K562 (cell line): ENCODE results near the gene PDE8A. TPM values are rescaled to one million over a fixed set of nuclear protein-coding genes. Genes with fewer than 3 reads are reported as not detected.

Experiments used
- BRD9 ChIP-seq: fragments of 450-650 bp; IDR thresholded peaks from 2 replicates; pipeline ENCODE4 v1.6.1; 2018; ENCODE audit warnings: low read depth; ENCODE audit not compliant: partially characterized antibody
- CHCHD3 ChIP-seq: fragments of 250-450 bp; sonication (Bioruptor Pico); IDR thresholded peaks from 2 replicates; pipeline ENCODE4 v2.1.2; 2022; ENCODE audit warnings: mild to moderate bottlenecking
- DPF2 ChIP-seq: fragments of 450-650 bp; IDR thresholded peaks from 2 replicates; pipeline ENCODE4 v1.6.1; 2016
- EHMT2 ChIP-seq: fragments of 450-650 bp; IDR thresholded peaks from 2 replicates; pipeline ENCODE4 v1.6.1; 2018; ENCODE audit warnings: antibody characterized with exemption
- ERF ChIP-seq: fragments of 450-650 bp; formaldehyde crosslinking; IDR thresholded peaks from 2 replicates; pipeline ENCODE4 v1.4.0; 2020; ENCODE audit warnings: mild to moderate bottlenecking, mixed read lengths
- GATAD2A ChIP-seq: fragments of 450-650 bp; IDR thresholded peaks from 2 replicates; pipeline ENCODE4 v1.6.1; 2017
- HDAC2 ChIP-seq: fragments of 450-650 bp; IDR thresholded peaks from 2 replicates; pipeline ENCODE4 v1.6.1; 2016; ENCODE audit warnings: mild to moderate bottlenecking
- HDAC3 ChIP-seq: fragments of 450-650 bp; IDR thresholded peaks from 2 replicates; pipeline ENCODE4 v1.6.1; 2018; ENCODE audit warnings: borderline replicate concordance, mild to moderate bottlenecking, moderate library complexity; ENCODE audit not compliant: partially characterized antibody
- KDM2B ChIP-seq: fragments of 250-450 bp; sonication (Bioruptor Pico); IDR thresholded peaks from 2 replicates; pipeline ENCODE4 v1.8.0; 2021; ENCODE audit warnings: mild to moderate bottlenecking, moderate library complexity
- L3MBTL2 ChIP-seq: fragments of 450-650 bp; IDR thresholded peaks from 2 replicates; pipeline ENCODE4 v1.6.1; 2016; ENCODE audit warnings: mild to moderate bottlenecking, moderate library complexity
- MXI1 ChIP-seq: IDR thresholded peaks from 2 replicates; pipeline ENCODE4 v1.6.1; 2011; ENCODE audit warnings: low read depth, mild to moderate bottlenecking, improper control_type of control experiment, low read length
- MYNN ChIP-seq, 2 experiments: sonication (generic); formaldehyde crosslinking in 1 of 2; IDR thresholded peaks; 2 replicates each; pipeline versions ENCODE4 v1.5.0 to v1.6.1; 2016 to 2020; ENCODE audit warnings: antibody characterized with exemption in 1 of 2, missing genetic modification reagents in 1 of 2
- PHF8 ChIP-seq: fragments of 200-600 bp; sonication (generic); IDR thresholded peaks from 2 replicates; pipeline ENCODE4 v1.6.1; 2012; ENCODE audit warnings: mixed run types, mild to moderate bottlenecking, inconsistent platforms, low read length, moderate library complexity, borderline replicate concordance
- RBBP5 ChIP-seq: fragments of 200-600 bp; sonication (generic); IDR thresholded peaks from 2 replicates; pipeline ENCODE4 v1.6.1; 2012; ENCODE audit warnings: borderline replicate concordance, mild to moderate bottlenecking, low read length, control low read depth, inconsistent platforms; ENCODE audit not compliant: insufficient read depth, poor library complexity, severe bottlenecking
- RBM15 ChIP-seq: fragments of 200-400 bp; formaldehyde crosslinking; IDR thresholded peaks from 2 replicates; pipeline ENCODE4 v1.6.1; 2018; ENCODE audit warnings: mild to moderate bottlenecking, low read length, moderate library complexity; ENCODE audit not compliant: insufficient read depth
- TAF1 ChIP-seq: IDR thresholded peaks from 2 replicates; pipeline ENCODE4 v1.6.1; 2011; ENCODE audit warnings: mild to moderate bottlenecking, low read length, moderate library complexity; ENCODE audit not compliant: insufficient read depth, control insufficient read depth, severe bottlenecking; ENCODE audit errors: extremely low read depth
- TARDBP ChIP-seq: fragments of 450-650 bp; IDR thresholded peaks from 2 replicates; pipeline ENCODE4 v1.6.1; 2016
- TCFL5 ChIP-seq: fragments of 250-450 bp; sonication (Bioruptor Pico); conservative IDR thresholded peaks from 2 replicates; pipeline ENCODE4 v1.6.1; 2021; ENCODE audit warnings: mild to moderate bottlenecking, moderate library complexity, matching md5 sums
- TEAD4 ChIP-seq, 2 experiments: sonication (generic) in 1 of 2; formaldehyde crosslinking in 1 of 2; IDR thresholded peaks; 2 replicates each; pipeline versions ENCODE4 v1.6.1 to v1.8.0; 2012 to 2022; ENCODE audit warnings: borderline replicate concordance in 1 of 2, inconsistent platforms in 1 of 2, low read length in 1 of 2, mild to moderate bottlenecking in 1 of 2, missing genetic modification reagents in 1 of 2
- U2AF1 ChIP-seq: fragments of 200-400 bp; formaldehyde crosslinking; optimal IDR thresholded peaks from 2 replicates; pipeline ENCODE3; 2017; ENCODE audit warnings: mild to moderate bottlenecking, low read depth, low read length, moderate library complexity
- ZC3H4 ChIP-seq: sonication (generic); formaldehyde crosslinking; IDR thresholded peaks from 2 replicates; pipeline ENCODE4 v1.9.0; 2021; ENCODE audit warnings: missing genetic modification reagents, borderline replicate concordance
- ZNF561 ChIP-seq: fragments of 450-650 bp; formaldehyde crosslinking; conservative IDR thresholded peaks from 2 replicates; pipeline ENCODE4 v1.4.0; 2020; ENCODE audit warnings: mild to moderate bottlenecking, moderate library complexity
- ZNF707 ChIP-seq: fragments of 250-450 bp; sonication (Bioruptor Pico); conservative IDR thresholded peaks from 2 replicates; pipeline ENCODE4 v1.8.0; 2022; ENCODE audit warnings: inconsistent platforms, mild to moderate bottlenecking, moderate library complexity
- polyA plus RNA-seq, 8 experiments: library from polyadenylated mRNA; depleted of rRNA in 4 of 8; stranded (reverse) in 5 of 8; unstranded in 3 of 8; fragments of >200 nt; fragmentation: Nextera tagmentation in 2 of 8; fragmentation: Illumina TruSeq in 1 of 8; extraction: Ambion mirVana in 2 of 8; extraction: Trizol in 1 of 8; gene quantifications; 2 replicates each; pipeline versions ENCODE4 v1.2.1 to v1.2.3, GENCODE V29; 2011 to 2014; ENCODE audit warnings: inconsistent platforms in 1 of 8, missing spikeins in 1 of 8
- total RNA-seq, 7 experiments: library from RNA; depleted of rRNA in 6 of 7; stranded (reverse); fragments of >200 nt in 6 of 7; fragmentation: Illumina TruSeq in 2 of 7; extraction: Trizol in 2 of 7; gene quantifications; 2 replicates each; pipeline versions ENCODE4 v1.2.1 to v1.2.3, GENCODE V29; 2011 to 2021; ENCODE audit warnings: low replicate concordance in 1 of 7
- TF ChIP-seq, protein P1 (sequence below): fragments of 450-650 bp; formaldehyde crosslinking; IDR thresholded peaks from 2 replicates; pipeline ENCODE4 v1.4.0; 2020; ENCODE audit warnings: mild to moderate bottlenecking, moderate library complexity
- TF ChIP-seq, protein P2 (sequence below), 2 experiments: fragments of 450-650 bp in 1 of 2; IDR thresholded peaks; 2 replicates each; pipeline ENCODE4 v1.6.1; 2011 to 2017; ENCODE audit warnings: low read depth in 2 of 2, antibody characterized with exemption in 1 of 2, borderline replicate concordance in 1 of 2, low read length in 1 of 2, mild to moderate bottlenecking in 1 of 2, mixed read lengths in 1 of 2; ENCODE audit not compliant: control insufficient read depth in 1 of 2

The PDE8A gene
- total and polyA plus RNA-seq, 9 of the 15 experiments (the other 6 are each of a cell fraction or from before 2014, with no cell fraction given) = 5.9 to 40.3 (median 19.8) TPM

DNA sequence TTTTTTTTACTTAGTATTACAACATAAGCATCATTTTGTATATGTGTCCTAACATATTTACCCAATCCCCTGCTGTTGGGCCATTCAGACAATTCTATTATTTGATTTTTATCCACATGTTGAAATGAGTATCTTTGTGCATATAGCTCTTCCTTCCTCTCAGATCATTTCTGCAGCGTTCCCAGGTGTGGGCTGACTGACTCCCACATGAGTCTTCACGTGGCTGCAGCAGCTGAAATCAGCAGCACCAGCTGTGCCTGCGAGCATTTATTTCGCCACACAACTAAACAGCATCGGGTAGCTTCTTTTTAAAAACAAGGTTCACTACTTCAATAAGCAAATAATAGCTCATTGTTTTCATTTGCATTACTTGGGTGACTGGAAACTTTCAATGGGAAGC, 44.5 kb upstream of the PDE8A start (continued):
- TF ChIP-seq, protein P1, sequence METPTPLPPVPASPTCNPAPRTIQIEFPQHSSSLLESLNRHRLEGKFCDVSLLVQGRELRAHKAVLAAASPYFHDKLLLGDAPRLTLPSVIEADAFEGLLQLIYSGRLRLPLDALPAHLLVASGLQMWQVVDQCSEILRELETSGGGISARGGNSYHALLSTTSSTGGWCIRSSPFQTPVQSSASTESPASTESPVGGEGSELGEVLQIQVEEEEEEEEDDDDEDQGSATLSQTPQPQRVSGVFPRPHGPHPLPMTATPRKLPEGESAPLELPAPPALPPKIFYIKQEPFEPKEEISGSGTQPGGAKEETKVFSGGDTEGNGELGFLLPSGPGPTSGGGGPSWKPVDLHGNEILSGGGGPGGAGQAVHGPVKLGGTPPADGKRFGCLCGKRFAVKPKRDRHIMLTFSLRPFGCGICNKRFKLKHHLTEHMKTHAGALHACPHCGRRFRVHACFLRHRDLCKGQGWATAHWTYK = no peak
- TF ChIP-seq EHMT2 (no peak), ERF (CRISPR knock-in tag) (no peak), ZC3H4 (no peak), TARDBP (no peak), U2AF1 (no peak), MXI1 (no peak), KDM2B (no peak), MYNN (IDR thresholded peaks at IDR 0.05) (no peak), MYNN (CRISPR knock-in tag; IDR thresholded peaks at IDR 0.05) (no peak), TCFL5 (no peak), TEAD4 (IDR thresholded peaks at IDR 0.05; ENCODE audit: low read length) (peak; percentile 20; the same call in 1 of the 2 replicates), TEAD4 (CRISPR knock-in tag; IDR thresholded peaks at IDR 0.05; ENCODE audit: borderline replicate concordance) (no peak), ZNF707 (no peak), ZNF561 (CRISPR knock-in tag) (no peak), GATAD2A (no peak), RBM15 (no peak), BRD9 (no peak), RBBP5 (no peak), CHCHD3 (CRISPR knock-in tag) (no peak), PHF8 (no peak), HDAC2 (no peak), L3MBTL2 (0 out of 2 replicates have a peak, but pooled peaks have one; percentile 19), HDAC3 (no peak), TAF1 (no peak), DPF2 (peak; percentile 11; the same call in 1 of the 2 replicates)
- TF ChIP-seq, protein P2, sequence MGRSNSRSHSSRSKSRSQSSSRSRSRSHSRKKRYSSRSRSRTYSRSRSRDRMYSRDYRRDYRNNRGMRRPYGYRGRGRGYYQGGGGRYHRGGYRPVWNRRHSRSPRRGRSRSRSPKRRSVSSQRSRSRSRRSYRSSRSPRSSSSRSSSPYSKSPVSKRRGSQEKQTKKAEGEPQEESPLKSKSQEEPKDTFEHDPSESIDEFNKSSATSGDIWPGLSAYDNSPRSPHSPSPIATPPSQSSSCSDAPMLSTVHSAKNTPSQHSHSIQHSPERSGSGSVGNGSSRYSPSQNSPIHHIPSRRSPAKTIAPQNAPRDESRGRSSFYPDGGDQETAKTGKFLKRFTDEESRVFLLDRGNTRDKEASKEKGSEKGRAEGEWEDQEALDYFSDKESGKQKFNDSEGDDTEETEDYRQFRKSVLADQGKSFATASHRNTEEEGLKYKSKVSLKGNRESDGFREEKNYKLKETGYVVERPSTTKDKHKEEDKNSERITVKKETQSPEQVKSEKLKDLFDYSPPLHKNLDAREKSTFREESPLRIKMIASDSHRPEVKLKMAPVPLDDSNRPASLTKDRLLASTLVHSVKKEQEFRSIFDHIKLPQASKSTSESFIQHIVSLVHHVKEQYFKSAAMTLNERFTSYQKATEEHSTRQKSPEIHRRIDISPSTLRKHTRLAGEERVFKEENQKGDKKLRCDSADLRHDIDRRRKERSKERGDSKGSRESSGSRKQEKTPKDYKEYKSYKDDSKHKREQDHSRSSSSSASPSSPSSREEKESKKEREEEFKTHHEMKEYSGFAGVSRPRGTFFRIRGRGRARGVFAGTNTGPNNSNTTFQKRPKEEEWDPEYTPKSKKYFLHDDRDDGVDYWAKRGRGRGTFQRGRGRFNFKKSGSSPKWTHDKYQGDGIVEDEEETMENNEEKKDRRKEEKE (IDR thresholded peaks at IDR 0.05; ENCODE audit: borderline replicate concordance in 1 of 2, control insufficient read depth in 1 of 2, low read depth in 2 of 2, low read length in 1 of 2) = no peak
